Stimulated activated CD8-positive, alpha-beta memory T cell treated with anti-CD3 and anti-CD28 coated beads, Interleukin-12 subunit alpha, Interleukin-12 subunit beta, amount 100 ng/mL, for 24 hours (primary cell): ENCODE measurements around the gene CCT5.
A peak's percentile ranks its signal among the peaks of the same experiment; 100 is the strongest.
"Not testable (repeated sequence)": the region's sequence is repeated elsewhere in the genome, so short reads cannot be mapped to it uniquely, and the experiment has no call there.

Source experiments
- DNase-seq: peaks from one replicate; pipeline ENCODE4 v3.0.0-alpha.2; 2020; ENCODE audit errors: extremely low read depth

The CCT5 gene

GRCh38 chr5:10276691-10277090 lies 26.6 kb downstream of the CCT5 start:
- no peak for DNase-seq

- DNase-seq: no peak
These were observed 27.9 kb downstream of the CCT5 start for GRCh38 chr5:10277773-10278630.

- no peak for DNase-seq
These were observed 28.7 kb downstream of the CCT5 start for GRCh38 chr5:10278658-10279279.

GRCh38 chr5:10279328-10279727 lies 29.2 kb downstream of the CCT5 start:
- DNase-seq: no peak

DNA sequence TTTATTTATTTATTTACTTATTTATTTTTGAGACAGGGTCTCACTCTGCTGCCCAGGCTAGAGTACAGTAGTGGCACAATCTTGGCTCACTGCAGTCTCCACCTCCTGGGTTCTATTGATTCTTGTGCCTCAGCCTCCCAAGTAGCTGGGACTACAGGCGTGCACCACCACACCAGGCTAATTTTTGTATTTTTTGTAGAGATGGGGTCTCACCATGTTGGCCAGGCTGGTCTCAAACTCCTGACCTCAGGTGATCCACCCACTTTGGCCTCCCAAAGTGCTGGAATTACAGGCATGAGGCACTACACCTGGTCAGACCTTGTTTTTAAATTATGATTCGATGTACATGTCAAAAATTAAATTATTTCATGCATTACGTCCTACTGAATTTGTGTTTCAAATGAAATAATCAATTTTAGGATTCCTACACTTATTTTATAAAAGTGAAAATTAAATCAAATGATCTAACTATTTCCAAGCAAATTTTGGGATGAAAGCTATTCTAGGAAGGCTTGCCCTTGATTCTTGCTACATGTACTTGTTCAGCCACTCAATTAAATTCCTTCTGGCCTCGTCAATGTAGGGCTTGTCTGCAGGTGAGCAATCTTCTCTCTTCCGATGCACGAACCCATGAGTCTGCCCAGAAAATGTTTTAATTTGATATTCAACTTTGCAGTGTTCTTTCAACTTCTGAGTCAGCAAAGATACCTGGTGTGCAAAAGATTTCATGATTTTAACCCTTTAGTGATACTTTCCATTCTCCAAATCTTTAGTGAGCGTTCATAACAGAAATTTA lies 30.0 kb downstream of the CCT5 start:
- DNase-seq: no peak

DNA sequence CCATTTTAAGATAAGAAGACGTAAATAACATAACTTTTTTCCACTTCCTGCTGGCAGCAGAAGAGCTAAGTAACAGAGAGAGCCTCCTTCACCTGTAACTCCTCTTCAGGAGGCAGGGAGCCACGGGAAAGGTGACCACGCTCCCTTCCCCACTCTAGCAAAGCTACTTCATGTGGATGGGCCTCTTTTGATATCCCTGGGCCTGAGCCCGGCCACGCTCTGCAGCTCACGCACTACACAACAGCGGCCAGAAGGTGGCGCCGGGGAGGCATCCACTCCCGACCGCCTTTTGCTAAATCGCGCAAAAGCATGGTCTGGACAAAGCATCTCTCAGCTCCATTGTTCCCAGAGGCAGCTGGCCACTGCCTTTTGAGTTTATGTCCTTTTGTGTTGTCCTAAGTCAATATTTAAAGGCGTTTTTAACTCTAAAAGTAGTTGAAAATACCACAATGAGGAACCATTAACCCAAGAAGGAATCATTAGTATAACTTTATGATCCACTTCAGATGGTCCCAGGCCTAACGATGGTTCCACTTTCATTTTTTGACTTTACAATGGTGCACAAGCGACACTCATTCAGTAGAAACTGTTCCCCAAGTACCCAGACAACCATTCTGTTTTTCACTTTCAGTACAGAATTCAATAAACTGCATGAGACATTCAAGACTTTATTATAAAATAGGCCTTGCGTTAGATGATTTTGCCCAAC lies 34.0 kb downstream of the CCT5 start:
- DNase-seq: peak; percentile 47

DNA sequence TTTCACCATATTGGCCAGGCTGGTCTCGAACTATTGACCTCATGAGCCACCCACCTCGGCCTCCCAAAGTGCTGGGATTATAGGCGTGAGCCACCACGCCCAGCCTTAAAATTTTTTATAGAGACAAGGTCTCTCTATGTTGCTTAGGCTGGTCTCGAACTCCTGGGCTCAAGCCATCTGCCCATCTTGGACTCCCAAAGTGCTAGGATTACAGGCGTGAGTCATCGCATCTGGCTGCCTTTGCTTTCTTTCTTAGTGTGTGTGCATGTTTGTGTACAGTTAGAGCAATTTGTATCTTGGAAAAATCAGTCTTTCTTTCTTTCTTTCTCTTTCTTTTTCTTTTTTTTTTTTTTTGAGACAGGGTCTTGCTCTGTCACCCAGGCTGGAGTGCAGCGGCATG lies 35.3 kb downstream of the CCT5 start:
- not testable (repeated sequence) for DNase-seq

DNA sequence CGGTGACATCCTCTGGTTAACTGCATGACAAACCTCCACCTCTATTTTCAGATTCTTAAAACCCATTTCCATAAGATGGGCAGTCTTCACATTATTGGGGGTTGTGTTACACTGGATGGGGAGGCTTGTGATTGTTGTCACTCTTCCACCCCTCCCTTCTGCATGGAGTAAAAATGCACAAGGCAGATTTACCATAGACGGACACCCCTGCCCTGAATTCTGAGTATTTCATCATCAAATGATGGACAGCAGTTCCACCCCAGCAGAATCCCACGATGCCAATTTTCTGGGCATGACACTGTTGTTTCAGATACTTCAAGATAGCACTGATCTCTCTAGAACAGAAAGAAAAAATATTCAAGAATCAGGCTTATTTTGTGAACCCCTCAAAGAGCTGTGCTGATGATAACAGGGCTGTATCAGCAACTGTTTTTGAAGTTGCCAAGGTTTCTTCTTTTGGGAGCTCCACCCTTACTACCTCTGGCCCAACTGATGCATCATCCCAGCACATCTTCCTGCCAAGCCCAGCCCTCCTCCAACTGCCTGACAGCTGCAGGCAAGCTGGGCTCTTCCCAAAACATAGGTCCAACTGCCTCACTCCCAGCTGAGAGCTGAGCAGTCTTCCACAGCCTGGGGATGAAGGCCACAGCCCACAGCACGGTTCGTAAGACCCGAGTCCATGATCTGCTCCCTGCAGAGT lies 36.2 kb downstream of the CCT5 start:
- no peak for DNase-seq

- no peak for DNase-seq
These were observed 36.8 kb downstream of the CCT5 start for GRCh38 chr5:10286862-10287227.

DNA sequence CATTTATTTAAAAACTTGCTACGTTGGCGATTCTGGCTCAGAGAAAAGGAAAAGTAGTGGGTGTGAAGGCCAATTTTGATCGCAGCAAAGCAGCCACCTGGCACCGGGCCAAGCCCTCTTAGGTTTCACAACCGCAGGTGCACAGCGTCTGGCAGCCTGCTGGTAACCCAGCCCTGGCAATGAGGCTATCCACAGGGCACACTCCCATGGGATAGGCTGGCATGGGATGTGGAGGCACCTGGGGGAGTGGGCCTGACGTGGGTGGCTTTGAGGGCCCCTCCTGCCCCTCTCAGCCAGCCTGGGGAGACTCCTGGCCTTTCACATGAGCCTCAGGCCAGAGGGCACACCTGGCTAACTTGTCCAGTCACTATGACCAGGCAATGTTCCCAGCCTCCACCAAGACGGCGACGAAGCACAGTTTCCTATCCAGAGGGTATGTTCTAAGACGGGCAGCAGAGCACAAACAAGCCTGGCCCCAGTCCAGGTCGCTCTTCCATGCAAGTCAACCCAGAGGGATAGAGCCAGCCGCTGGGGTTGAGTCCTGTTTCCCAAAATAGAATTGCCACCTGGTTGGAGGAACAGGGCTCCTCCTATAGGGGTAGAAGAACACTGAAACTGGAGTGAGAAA lies 38.6 kb downstream of the CCT5 start:
- no peak for DNase-seq

DNA sequence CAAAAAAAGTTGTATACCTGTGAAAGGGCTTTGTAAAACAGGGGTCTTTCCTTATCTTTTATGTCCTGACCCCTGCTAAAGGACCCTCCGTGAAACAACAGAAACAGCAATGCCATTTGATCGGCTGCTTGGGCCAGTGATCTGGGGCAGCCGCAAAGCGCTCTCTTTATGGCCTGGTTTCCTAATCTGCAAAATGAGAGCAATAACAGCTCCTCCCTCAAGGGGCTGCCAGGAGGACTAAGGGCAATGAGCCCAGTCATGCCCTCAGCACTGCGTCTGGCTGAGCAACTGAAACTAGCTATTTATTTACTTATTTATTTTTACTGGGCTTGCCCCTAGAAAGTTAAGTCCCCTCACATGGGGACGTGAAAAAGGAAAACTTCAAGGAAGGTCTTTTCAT lies 39.3 kb downstream of the CCT5 start:
- no peak for DNase-seq

- no peak for DNase-seq
These were observed 39.9 kb downstream of the CCT5 start for GRCh38 chr5:10289991-10290390.

- DNase-seq: no peak
These were observed 40.4 kb downstream of the CCT5 start for GRCh38 chr5:10290438-10290837.

DNA sequence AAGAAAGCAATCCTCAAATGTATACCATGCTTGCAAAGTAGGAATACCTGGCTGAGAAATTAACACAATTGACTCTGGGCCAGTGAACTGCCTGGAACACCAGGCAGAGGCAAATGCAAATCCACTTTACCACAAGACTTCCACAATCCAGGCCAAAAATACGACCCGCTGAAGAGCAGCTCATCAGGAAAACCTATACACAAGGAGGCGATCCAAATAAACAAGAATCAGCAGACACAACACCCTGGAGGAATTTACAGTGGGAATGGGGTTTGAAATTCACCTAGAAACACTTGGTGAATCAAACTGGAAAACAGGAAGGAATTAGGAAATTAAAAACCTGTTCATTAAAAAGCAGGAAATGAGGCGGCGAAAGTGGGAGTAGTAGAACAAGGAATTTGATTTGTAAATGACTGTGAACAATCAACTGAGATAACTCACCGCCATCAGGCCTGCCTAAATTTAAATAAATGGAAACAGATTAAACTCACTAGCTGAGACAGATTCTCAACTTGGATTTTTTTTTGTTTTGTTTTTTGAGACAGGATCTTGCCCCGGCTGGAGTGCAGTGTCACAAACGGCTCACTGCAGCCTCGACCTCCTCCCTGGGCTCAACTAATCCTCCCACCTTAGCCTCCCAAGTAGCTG lies 41.7 kb downstream of the CCT5 start:
- DNase-seq: no peak

DNA sequence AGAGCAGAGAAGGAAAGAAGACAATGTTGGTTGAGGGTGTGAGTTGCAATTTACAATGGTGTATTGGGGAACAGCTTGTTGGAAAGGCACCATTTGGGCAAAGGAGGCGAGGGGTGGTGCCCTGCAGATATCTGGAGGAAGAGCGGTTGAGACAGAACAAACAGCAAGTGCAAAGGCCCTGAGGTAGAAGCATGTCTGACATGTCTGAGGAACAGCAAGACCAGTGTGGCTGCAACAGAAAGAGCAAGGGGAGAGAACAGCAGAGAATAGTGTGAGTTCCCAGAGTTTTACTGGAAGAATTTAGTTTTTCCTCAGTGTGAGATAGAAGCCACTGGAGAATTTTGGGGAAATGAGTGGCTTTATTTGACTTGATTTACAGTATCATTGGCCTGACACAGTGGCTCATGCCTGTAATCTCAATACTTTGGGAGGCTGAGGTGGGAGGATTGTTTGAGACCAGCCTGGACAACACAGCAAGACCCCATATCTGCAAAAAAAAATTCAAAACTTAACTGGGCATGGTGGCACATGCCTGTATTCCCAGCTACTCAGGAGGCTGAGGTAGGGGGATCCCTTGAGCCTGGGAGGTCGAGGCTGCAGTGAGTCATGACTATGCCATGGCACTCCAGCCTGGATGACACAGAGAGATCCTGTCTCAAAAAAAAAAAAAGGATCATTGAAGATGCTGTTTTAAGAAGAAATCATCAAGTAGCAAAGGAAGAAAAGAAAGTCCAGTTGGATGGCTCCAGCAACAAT lies 44.0 kb downstream of the CCT5 start:
- DNase-seq: no peak

GRCh38 chr5:10295619-10296326 lies 45.7 kb downstream of the CCT5 start:
- DNase-seq: no peak

- DNase-seq: no peak
These were observed 47.6 kb downstream of the CCT5 start for GRCh38 chr5:10297646-10298204.

GRCh38 chr5:10300246-10300645 lies 50.2 kb downstream of the CCT5 start:
- DNase-seq: no peak

DNA sequence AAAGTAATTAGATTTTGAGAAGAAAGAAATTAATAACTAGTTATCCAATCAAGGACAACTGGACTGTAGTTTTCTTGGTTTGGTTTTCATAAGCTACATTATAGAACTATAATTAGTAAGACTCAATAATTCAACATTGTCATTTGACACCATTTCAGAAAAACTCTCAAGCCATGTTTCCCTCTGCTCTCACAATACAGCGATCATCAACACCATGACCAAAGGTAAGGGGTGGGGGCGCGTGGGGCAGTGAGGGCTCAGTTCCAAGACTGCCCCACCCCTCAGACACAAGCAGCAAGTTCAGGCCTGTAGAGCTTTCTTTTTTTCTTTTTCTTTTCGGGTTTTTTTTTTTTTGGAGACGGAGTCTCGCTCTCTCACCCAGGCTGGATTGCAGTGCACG lies 51.2 kb downstream of the CCT5 start:
- DNase-seq: no peak
